Measurements from ENCODE around the gene M1AP.
"Not testable (repeated sequence)": the region's sequence is repeated elsewhere in the genome, so short reads cannot be mapped to it uniquely, and the experiment has no call there.

The M1AP gene

DNA sequence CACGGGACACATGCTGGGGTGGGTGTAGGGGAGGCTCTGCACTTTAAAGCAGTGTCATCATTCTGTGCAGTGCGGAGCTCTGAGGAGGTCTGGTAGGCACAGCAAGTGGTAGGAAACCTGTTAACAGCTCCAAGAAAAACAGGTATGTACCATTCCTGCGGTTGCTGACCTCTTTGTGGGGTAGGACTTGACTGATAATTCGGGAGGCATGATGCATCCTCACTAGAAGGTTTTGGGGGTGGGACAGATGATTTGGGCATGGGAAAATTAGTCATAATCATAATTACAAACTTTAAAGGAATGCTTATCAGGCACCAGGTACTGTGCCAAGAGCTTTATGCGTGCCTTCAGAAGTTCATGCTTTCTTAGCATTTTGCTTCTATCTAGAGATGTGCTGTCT is 83.9 kb downstream of the M1AP start:
- Histone ChIP-seq H3K4me1 (ENCODE audit: control insufficient read depth, insufficient read depth, low read length) (peaks cover 9% of the 10 kb centered on the region), H3K9me3 (ENCODE audit: control insufficient read depth, insufficient read depth, low read depth, low read length) (no peaks in the 10 kb centered on the region), H3K27ac (ENCODE audit: low read depth, low read length) (no peak overlapping the region), H3K9ac (ENCODE audit: low read length) (no peak overlapping the region), H3K4me3 (ENCODE audit: low read depth, low read length) (no peak overlapping the region), H3K36me3 (ENCODE audit: control insufficient read depth, insufficient read depth, low read length) (no peaks in the 10 kb centered on the region), H3K27me3 (ENCODE audit: control insufficient read depth, insufficient read depth, low read length) (peaks cover 41% of the 10 kb centered on the region)

DNA sequence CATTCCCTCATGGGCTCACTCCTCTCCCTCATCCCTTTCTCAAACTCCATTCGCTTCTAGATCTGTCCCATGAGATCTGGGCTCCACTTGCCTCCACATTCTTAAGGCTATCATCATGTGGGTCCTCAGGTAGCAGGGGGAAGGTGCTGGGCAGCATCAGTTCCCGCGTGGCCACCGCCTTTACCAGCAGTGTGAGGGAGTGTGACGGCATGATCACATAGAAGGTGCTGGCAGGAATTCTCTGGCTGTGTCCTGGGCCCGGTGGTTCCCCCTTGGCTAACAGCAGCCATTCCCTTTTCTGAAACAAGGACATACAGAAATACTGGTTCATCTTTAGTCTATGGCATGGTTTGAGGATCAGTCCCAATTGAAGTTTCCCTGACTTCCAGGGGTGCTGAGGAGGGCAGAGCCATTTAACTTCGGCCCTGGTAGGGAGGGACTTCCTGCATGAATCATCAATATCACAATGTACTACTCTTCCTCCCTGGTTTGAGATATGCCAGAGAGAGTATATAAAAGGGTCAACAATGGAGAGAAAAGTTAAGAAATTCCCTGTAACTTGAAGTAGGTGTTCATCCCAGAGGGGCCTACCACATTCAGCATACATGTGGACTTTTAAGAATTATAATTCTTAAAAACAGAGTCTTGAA is 85.9 kb downstream of the M1AP start:
- Histone ChIP-seq H3K27ac (ENCODE audit: low read depth, low read length) (no peak overlapping the region), H3K36me3 (ENCODE audit: control insufficient read depth, insufficient read depth, low read length) (no peaks in the 10 kb centered on the region), H3K9me3 (ENCODE audit: control insufficient read depth, insufficient read depth, low read depth, low read length) (no peaks in the 10 kb centered on the region), H3K27me3 (ENCODE audit: control insufficient read depth, insufficient read depth, low read length) (peaks cover 42% of the 10 kb centered on the region), H3K4me3 (ENCODE audit: low read depth, low read length) (no peak overlapping the region), H3K4me1 (ENCODE audit: control insufficient read depth, insufficient read depth, low read length) (peaks cover 9% of the 10 kb centered on the region), H3K9ac (ENCODE audit: low read length) (no peak overlapping the region)

DNA sequence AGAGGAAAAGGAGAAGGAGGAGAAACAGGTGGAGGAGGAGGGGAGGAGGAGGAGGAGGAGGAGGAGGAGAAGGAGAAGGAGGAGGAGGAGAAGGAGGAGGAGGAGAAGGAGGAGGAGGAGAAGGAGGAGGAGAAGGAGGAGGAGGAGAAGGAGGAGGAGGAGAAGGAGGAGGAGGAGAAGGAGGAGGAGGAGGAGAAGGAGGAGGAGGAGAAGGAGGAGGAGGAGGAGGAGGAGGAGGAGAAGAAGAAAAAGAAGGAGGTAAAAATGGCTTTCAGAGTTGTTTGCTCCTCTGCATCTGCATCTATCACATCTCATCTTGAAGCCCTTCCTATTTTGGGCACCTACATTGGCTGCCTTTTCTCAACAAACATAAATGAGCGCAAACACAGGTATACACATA is 87.1 kb downstream of the M1AP start:
- H3K4me1 ChIP-seq (ENCODE audit: control insufficient read depth, insufficient read depth, low read length); H3K27ac ChIP-seq (ENCODE audit: low read depth, low read length); H3K9me3 ChIP-seq (ENCODE audit: control insufficient read depth, insufficient read depth, low read depth, low read length); H3K4me3 ChIP-seq (ENCODE audit: low read depth, low read length); H3K9ac ChIP-seq (ENCODE audit: low read length); H3K36me3 ChIP-seq (ENCODE audit: control insufficient read depth, insufficient read depth, low read length): not testable (repeated sequence)
- H3K27me3 ChIP-seq (ENCODE audit: control insufficient read depth, insufficient read depth, low read length), result peaks cover 50% of the 10 kb centered on the region

DNA sequence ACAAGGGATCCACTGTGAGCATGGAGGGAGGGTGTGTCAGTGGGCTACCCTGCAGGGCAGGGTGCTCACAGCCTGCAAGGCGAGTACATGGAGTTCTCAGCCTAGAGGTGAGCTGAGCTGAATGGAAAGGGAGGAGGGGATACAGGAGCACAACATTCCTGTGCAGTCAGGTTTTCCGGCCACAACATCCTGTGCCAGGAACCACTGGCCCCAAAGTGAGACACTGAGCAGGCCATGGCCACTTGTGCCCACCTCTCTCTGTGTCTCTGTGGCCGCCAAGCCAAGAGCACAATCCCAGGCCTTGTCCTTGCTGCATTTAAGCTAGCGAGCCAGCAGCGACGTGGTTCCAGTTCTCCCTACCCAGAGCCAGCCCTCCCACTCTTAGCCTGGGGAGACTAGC is 87.5 kb downstream of the M1AP start:
- H3K36me3 ChIP-seq (ENCODE audit: control insufficient read depth, insufficient read depth, low read length), result peaks cover 5% of the 10 kb centered on the region; the same call in 1 of the 2 replicates
- no peak overlapping the region for H3K9ac ChIP-seq (ENCODE audit: low read length)
- H3K27me3 ChIP-seq (ENCODE audit: control insufficient read depth, insufficient read depth, low read length), result peaks cover 52% of the 10 kb centered on the region
- peaks cover 14% of the 10 kb centered on the region for H3K4me1 ChIP-seq (ENCODE audit: control insufficient read depth, insufficient read depth, low read length)
- no peaks in the 10 kb centered on the region for H3K9me3 ChIP-seq (ENCODE audit: control insufficient read depth, insufficient read depth, low read depth, low read length)
- H3K4me3 ChIP-seq (ENCODE audit: low read depth, low read length), result no peak overlapping the region
- H3K27ac ChIP-seq (ENCODE audit: low read depth, low read length), result no peak overlapping the region

DNA sequence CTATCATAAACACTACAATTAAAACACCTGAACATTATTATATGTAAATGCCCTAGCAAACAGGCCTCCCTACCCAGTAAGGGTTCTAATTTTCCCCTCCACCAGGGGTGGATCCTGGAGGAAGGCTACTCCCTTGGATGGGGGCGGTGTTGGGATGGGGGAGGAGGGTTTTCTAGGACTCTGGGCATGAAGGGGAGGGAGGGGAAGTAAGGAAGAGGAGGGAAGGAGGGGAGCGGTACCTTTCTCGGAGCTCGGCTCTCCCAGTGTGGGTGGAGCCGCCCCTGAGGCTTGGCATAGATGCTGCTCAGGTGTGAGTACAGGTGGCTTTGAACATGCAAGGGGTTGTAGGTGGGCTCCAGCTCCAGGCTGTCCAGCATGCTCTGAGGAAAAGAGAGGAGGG is 88.2 kb downstream of the M1AP start:
- Histone ChIP-seq H3K27me3 (ENCODE audit: control insufficient read depth, insufficient read depth, low read length) (peaks cover 59% of the 10 kb centered on the region), H3K4me3 (ENCODE audit: low read depth, low read length) (no peak overlapping the region), H3K4me1 (ENCODE audit: control insufficient read depth, insufficient read depth, low read length) (peaks cover 14% of the 10 kb centered on the region), H3K27ac (ENCODE audit: low read depth, low read length) (no peak overlapping the region), H3K9ac (ENCODE audit: low read length) (no peak overlapping the region), H3K9me3 (ENCODE audit: control insufficient read depth, insufficient read depth, low read depth, low read length) (no peaks in the 10 kb centered on the region), H3K36me3 (ENCODE audit: control insufficient read depth, insufficient read depth, low read length) (peaks cover 5% of the 10 kb centered on the region; the same call in 1 of the 2 replicates)

DNA sequence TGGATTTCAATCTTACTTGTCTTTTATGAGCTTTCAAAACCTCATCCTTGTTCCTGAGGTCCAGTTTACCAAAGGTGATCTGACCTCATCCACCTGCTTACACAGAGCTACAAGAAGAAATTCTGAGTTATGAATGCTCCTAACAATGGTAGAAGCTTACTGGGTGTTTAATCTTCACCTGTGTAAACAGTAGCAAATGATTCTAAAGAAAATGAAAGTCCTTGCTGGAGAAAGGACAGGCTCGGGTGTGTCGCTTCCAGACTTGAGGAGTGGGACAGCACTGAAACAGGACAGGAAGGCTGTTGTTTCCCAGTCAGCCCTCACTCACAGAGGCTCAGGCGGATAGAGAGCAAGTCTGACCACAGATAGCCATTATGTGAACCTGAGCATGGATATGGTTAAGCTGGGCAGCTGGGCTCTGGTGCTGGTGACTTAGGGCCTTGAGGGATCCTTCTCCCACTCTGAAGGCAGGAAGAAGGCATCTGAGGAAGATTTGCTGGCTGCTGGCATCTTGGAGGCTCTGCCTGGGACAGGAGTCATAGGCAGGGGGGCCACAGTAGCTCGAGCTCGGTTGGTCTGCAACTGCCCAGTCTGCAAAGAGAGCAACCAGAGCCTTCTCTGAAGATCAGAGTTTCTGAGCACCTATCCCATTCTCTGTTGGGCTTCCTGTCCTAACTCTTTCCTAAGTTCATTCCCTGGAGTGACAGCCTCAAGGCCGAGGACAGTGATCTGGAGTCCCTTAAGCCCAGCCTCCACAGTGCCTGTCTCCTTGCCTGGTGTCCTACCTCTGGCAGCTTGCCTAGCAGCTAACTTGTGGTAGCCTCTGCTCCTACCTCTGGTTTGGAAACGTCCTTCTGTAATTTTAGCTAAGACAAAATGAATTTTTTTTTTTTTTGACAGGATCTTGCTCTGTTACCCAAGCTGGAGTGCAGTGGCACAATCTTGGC is 89.6 kb downstream of the M1AP start:
- Histone ChIP-seq H3K27me3 (ENCODE audit: control insufficient read depth, insufficient read depth, low read length) (peaks cover 59% of the 10 kb centered on the region), H3K9me3 (ENCODE audit: control insufficient read depth, insufficient read depth, low read depth, low read length) (no peaks in the 10 kb centered on the region), H3K4me1 (ENCODE audit: control insufficient read depth, insufficient read depth, low read length) (peaks cover 16% of the 10 kb centered on the region), H3K36me3 (ENCODE audit: control insufficient read depth, insufficient read depth, low read length) (peaks cover 5% of the 10 kb centered on the region; the same call in 1 of the 2 replicates), H3K4me3 (ENCODE audit: low read depth, low read length) (no peak overlapping the region), H3K27ac (ENCODE audit: low read depth, low read length) (no peak overlapping the region), H3K9ac (ENCODE audit: low read length) (no peak overlapping the region)

DNA sequence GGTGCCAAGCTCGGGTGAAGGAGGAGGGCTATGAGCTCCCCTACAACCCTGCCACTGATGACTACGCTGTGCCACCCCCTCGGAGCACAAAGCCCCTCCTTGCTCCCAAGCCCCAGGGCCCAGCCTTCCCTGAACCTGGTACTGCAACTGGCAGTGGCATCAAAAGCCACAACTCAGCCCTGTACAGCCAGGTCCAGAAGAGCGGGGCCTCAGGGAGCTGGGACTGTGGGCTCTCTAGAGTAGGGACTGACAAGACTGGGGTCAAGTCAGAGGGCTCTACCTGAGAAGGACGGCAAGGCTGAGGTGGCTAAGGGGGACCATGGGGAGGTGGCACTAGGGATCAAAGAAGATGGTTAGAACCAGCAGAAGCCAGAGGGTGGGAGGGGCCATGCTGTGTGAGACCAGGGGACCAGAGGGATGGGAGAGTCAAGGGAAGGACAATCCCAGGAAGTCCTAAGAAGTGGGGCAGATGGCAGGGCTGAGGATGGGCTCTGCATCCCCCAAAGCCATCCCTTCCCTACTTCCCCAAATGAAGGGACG is 91.2 kb downstream of the M1AP start:
- Histone ChIP-seq H3K27me3 (ENCODE audit: control insufficient read depth, insufficient read depth, low read length) (peaks cover 65% of the 10 kb centered on the region), H3K4me1 (ENCODE audit: control insufficient read depth, insufficient read depth, low read length) (peaks cover 27% of the 10 kb centered on the region), H3K27ac (ENCODE audit: low read depth, low read length) (no peak overlapping the region), H3K9ac (ENCODE audit: low read length) (no peak overlapping the region), H3K9me3 (ENCODE audit: control insufficient read depth, insufficient read depth, low read depth, low read length) (no peaks in the 10 kb centered on the region), H3K4me3 (ENCODE audit: low read depth, low read length) (no peak overlapping the region), H3K36me3 (ENCODE audit: control insufficient read depth, insufficient read depth, low read length) (peaks cover 5% of the 10 kb centered on the region; the same call in 1 of the 2 replicates)

DNA sequence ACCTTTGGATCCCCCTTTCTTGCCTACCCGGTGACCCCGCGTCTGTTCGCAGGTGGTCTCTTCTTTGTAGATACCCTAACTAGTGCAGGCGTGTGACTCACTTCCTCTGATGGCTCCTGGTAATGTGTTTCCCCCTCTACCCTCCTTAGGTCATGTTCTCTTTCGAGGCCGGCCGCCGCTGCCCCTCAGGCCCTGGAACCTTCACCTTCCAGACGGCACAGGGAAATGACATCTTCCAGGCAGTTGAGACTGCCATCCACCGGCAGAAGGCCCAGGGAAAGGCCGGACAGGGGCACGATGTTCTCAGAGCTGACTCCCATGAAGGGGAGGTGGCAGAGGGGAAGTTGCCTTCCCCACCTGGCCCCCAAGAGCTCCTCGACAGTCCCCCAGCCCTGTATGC is 92.0 kb downstream of the M1AP start:
- Histone ChIP-seq H3K4me1 (ENCODE audit: control insufficient read depth, insufficient read depth, low read length) (peaks cover 27% of the 10 kb centered on the region), H3K9ac (ENCODE audit: low read length) (no peak overlapping the region), H3K27ac (ENCODE audit: low read depth, low read length) (no peak overlapping the region), H3K4me3 (ENCODE audit: low read depth, low read length) (peak overlapping the region; percentile 81; the same call in 1 of the 2 replicates), H3K9me3 (ENCODE audit: control insufficient read depth, insufficient read depth, low read depth, low read length) (no peaks in the 10 kb centered on the region), H3K27me3 (ENCODE audit: control insufficient read depth, insufficient read depth, low read length) (peaks cover 64% of the 10 kb centered on the region), H3K36me3 (ENCODE audit: control insufficient read depth, insufficient read depth, low read length) (peaks cover 5% of the 10 kb centered on the region; the same call in 1 of the 2 replicates)

DNA sequence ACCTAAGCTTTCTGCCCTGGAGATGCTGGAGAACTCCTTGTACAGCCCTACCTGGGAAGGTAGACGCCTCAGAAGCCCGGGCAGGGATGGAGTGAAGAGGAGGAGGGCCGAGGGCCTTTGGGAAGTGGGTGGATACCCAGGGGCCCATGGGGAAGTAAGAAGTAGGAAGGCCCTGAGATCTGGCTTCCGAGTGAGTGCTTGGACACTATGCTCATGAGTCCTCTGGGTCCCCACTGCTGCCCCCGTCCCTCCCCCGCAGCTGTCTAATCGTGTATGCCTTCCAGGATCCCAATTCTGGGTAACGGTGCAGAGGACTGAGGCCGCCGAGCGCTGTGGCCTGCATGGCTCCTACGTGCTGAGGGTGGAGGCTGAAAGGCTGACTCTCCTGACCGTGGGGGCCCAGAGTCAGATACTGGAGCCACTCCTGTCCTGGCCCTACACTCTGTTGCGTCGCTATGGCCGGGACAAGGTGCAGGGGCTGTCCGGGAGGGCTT is 92.5 kb downstream of the M1AP start:
- H3K4me1 ChIP-seq (ENCODE audit: control insufficient read depth, insufficient read depth, low read length), result peaks cover 26% of the 10 kb centered on the region
- no peak overlapping the region for H3K27ac ChIP-seq (ENCODE audit: low read depth, low read length)
- peak overlapping the region; percentile 70 for H3K9ac ChIP-seq (ENCODE audit: low read length)
- H3K27me3 ChIP-seq (ENCODE audit: control insufficient read depth, insufficient read depth, low read length), result peaks cover 66% of the 10 kb centered on the region
- peaks cover 5% of the 10 kb centered on the region; the same call in 1 of the 2 replicates for H3K36me3 ChIP-seq (ENCODE audit: control insufficient read depth, insufficient read depth, low read length)
- peak overlapping the region; percentile 81 for H3K4me3 ChIP-seq (ENCODE audit: low read depth, low read length)
- no peaks in the 10 kb centered on the region for H3K9me3 ChIP-seq (ENCODE audit: control insufficient read depth, insufficient read depth, low read depth, low read length)

DNA sequence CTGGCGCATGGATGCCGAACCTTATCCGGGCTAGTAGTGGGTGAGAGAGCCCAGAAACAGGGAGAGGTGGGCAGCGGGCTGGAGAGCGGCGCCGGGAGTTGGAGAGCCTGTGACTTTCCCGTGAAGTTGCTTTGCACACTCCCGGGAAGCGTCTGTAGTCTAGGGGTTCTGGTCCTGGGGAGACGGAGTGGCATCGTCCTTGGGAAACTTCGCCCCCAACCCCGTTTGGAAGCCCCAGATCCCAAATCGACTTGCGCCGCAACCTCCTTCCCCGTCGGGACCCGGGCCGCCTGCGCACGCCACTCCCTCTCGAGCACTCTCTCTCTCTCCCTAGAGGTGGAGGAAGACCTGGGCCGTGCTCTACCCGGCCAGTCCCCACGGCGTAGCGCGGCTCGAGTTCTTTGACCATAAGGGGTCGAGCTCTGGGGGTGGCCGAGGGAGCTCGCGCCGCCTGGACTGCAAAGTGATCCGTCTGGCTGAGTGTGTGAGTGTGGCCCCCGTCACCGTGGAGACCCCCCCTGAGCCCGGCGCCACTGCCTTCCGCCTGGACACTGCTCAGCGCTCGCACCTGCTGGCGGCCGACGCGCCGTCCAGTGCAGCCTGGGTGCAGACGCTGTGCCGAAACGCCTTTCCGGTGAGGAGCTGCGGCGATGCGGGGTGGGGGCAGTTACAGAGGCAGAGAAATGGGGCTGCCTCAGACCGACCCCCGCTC is 93.2 kb downstream of the M1AP start:
- H3K4me1 ChIP-seq (ENCODE audit: control insufficient read depth, insufficient read depth, low read length), result peaks cover 23% of the 10 kb centered on the region
- peaks cover 5% of the 10 kb centered on the region; the same call in 1 of the 2 replicates for H3K36me3 ChIP-seq (ENCODE audit: control insufficient read depth, insufficient read depth, low read length)
- H3K27ac ChIP-seq (ENCODE audit: low read depth, low read length), result no peak overlapping the region
- H3K4me3 ChIP-seq (ENCODE audit: low read depth, low read length), result peak overlapping the region; percentile 81
- peak overlapping the region; percentile 70 for H3K9ac ChIP-seq (ENCODE audit: low read length)
- H3K9me3 ChIP-seq (ENCODE audit: control insufficient read depth, insufficient read depth, low read depth, low read length), result no peaks in the 10 kb centered on the region
- H3K27me3 ChIP-seq (ENCODE audit: control insufficient read depth, insufficient read depth, low read length), result peaks cover 66% of the 10 kb centered on the region
